Ishikawa (cell line): Measurements from ENCODE around the gene KIAA1217.

ENCODE experiments used
- EP300 ChIP-seq: IDR thresholded peaks from 2 replicates; pipeline ENCODE4 v1.6.1; 2012; ENCODE audit warnings: borderline replicate concordance
- FOXM1 ChIP-seq: IDR thresholded peaks from 2 replicates; pipeline ENCODE4 v1.6.1; 2012; ENCODE audit warnings: low read depth, borderline replicate concordance
- NFIC ChIP-seq: IDR thresholded peaks from 2 replicates; pipeline ENCODE4 v1.6.1; 2012
- RAD21 ChIP-seq: IDR thresholded peaks from 2 replicates; pipeline ENCODE4 v1.6.1; 2012; ENCODE audit warnings: low read depth
- TAF1 ChIP-seq: IDR thresholded peaks from 2 replicates; pipeline ENCODE4 v1.6.1; 2012; ENCODE audit warnings: low read depth, mild to moderate bottlenecking
- TEAD4 ChIP-seq: IDR thresholded peaks from 2 replicates; pipeline ENCODE4 v1.6.1; 2012
- YY1 ChIP-seq: IDR thresholded peaks from 2 replicates; pipeline ENCODE4 v1.6.1; 2012; ENCODE audit warnings: low read depth
- TF ChIP-seq, protein P1 (sequence below): IDR thresholded peaks from 2 replicates; pipeline ENCODE4 v1.6.1; 2012; ENCODE audit warnings: low read depth, mild to moderate bottlenecking
- TF ChIP-seq, protein P2 (sequence below): IDR thresholded peaks from 2 replicates; pipeline ENCODE4 v1.6.1; 2012

DNA sequence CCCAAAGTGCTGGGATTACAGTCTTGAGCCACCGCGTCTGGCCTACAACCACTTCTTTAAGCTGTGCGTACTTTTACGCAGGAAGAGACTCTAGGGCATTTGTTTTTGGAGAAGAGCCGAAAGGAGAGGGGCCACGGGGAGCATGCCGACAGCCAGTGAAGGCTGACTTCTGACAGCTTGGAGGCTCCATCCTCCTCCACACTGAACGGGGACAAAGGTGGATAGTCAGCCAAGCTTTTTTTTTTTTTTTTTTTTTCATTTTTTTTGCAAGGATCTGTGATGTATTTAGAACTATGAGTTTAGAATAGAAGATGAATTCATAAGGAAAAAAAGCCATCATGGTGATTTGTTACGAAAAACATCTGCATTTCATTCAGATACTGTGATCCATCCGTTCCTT lies 293.1 kb downstream of the KIAA1217 start:
- TF ChIP-seq TEAD4 (no peak), NFIC (no peak), TAF1 (no peak), FOXM1 (no peak), RAD21 (no peak), YY1 (no peak), EP300 (no peak)
- TF ChIP-seq, protein P1, sequence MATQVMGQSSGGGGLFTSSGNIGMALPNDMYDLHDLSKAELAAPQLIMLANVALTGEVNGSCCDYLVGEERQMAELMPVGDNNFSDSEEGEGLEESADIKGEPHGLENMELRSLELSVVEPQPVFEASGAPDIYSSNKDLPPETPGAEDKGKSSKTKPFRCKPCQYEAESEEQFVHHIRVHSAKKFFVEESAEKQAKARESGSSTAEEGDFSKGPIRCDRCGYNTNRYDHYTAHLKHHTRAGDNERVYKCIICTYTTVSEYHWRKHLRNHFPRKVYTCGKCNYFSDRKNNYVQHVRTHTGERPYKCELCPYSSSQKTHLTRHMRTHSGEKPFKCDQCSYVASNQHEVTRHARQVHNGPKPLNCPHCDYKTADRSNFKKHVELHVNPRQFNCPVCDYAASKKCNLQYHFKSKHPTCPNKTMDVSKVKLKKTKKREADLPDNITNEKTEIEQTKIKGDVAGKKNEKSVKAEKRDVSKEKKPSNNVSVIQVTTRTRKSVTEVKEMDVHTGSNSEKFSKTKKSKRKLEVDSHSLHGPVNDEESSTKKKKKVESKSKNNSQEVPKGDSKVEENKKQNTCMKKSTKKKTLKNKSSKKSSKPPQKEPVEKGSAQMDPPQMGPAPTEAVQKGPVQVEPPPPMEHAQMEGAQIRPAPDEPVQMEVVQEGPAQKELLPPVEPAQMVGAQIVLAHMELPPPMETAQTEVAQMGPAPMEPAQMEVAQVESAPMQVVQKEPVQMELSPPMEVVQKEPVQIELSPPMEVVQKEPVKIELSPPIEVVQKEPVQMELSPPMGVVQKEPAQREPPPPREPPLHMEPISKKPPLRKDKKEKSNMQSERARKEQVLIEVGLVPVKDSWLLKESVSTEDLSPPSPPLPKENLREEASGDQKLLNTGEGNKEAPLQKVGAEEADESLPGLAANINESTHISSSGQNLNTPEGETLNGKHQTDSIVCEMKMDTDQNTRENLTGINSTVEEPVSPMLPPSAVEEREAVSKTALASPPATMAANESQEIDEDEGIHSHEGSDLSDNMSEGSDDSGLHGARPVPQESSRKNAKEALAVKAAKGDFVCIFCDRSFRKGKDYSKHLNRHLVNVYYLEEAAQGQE: no peak
- TF ChIP-seq, protein P2, sequence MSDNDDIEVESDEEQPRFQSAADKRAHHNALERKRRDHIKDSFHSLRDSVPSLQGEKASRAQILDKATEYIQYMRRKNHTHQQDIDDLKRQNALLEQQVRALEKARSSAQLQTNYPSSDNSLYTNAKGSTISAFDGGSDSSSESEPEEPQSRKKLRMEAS: no peak
